SU-DHL-6 (cell line): ENCODE measurements around the gene RMDN3.

ENCODE experiments used
- EZH2phosphoT487 ChIP-seq: fragments of 200-600 bp; sonication (generic), shearing (Covaris generic); conservative IDR thresholded peaks from 2 replicates; pipeline ENCODE4 v1.6.1; 2018; ENCODE audit warnings: mild to moderate bottlenecking, antibody characterized with exemption, low read length, moderate library complexity, mixed read lengths
- TF ChIP-seq, protein P1 (sequence below): fragments of 200-600 bp; sonication (generic); IDR thresholded peaks from one replicate; pipeline ENCODE4 v1.5.1; 2017; ENCODE audit warnings: antibody characterized with exemption, mild to moderate bottlenecking, low read length, moderate library complexity; ENCODE audit not compliant: insufficient read depth, poor library complexity, severe bottlenecking

DNA sequence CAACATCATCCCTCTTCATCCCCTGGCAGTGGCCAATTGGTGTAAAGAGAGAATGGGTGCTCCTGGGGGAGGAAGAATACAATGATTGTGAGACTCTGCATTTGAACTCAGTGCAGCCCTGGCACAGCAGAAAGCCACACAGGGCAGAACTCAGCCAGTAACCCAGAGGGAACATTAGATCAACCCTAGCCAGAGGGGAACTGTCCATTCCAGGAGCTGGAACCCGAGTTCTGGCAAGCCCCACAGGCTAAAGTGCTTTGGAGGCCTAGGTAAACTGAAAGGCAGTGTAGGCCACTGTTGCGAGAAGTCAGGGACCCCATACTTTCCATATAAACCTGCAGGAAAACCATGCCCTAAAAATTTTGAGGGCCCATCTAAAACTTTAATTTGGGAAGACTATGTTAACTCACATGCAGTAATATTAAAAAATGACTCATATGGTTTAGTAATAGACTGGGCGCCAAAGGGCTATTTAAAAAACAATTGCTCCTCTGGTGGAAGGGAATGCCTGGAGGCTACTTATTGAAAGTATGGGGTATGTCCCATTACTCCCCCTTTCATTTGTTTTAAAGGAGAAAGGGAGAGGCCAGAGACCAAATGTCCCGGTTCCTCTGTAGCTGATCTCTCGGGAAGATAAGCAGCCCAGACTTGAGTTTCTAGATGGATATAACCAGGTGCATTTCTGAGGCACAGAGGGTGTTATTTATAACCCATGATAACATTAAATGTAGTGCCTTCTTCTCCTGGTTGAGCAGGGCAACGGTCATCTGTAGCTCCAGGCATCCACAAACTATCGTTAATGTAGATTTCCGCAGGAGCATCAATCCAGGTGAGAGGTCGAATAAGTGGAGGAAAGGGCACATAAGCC lies 65.9 kb downstream of the RMDN3 start:
- TF ChIP-seq, protein P1, sequence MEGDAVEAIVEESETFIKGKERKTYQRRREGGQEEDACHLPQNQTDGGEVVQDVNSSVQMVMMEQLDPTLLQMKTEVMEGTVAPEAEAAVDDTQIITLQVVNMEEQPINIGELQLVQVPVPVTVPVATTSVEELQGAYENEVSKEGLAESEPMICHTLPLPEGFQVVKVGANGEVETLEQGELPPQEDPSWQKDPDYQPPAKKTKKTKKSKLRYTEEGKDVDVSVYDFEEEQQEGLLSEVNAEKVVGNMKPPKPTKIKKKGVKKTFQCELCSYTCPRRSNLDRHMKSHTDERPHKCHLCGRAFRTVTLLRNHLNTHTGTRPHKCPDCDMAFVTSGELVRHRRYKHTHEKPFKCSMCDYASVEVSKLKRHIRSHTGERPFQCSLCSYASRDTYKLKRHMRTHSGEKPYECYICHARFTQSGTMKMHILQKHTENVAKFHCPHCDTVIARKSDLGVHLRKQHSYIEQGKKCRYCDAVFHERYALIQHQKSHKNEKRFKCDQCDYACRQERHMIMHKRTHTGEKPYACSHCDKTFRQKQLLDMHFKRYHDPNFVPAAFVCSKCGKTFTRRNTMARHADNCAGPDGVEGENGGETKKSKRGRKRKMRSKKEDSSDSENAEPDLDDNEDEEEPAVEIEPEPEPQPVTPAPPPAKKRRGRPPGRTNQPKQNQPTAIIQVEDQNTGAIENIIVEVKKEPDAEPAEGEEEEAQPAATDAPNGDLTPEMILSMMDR, result no peak
- TF ChIP-seq EZH2phosphoT487, result no peak
